BE2C (cell line): Measurements from ENCODE around the gene NYNRIN.
"Not testable (repeated sequence)": the region's sequence is repeated elsewhere in the genome, so short reads cannot be mapped to it uniquely, and the experiment has no call there.

ENCODE experiments used
- DNase-seq: peaks from one replicate; pipeline ENCODE4 v3.0.0-alpha.2; 2020
- H3K27me3 ChIP-seq: fragments of 250-450 bp; sonication (Bioruptor Pico); 2 replicates; pipeline ENCODE4 v1.5.1; 2020; ENCODE audit warnings: mild to moderate bottlenecking
- H3K36me3 ChIP-seq: fragments of 250-450 bp; sonication (Bioruptor Pico); 2 replicates; pipeline ENCODE4 v1.5.1; 2020; ENCODE audit warnings: mild to moderate bottlenecking
- H3K4me1 ChIP-seq: fragments of 250-450 bp; sonication (Bioruptor Pico); 2 replicates; pipeline ENCODE4 v1.5.1; 2020
- H3K4me3 ChIP-seq: 2 replicates; pipeline ENCODE4 v1.5.1; 2011; ENCODE audit warnings: low read depth, low read length
- H3K9me3 ChIP-seq: fragments of 250-450 bp; sonication (Bioruptor Pico); 2 replicates; pipeline ENCODE4 v1.5.1; 2020
- CTCF ChIP-seq: IDR thresholded peaks from 2 replicates; pipeline ENCODE4 v1.5.1; 2012; ENCODE audit warnings: mild to moderate bottlenecking, low read depth, low read length

The NYNRIN gene

GRCh38 chr14:24442240-24443052 lies 43.6 kb downstream of the NYNRIN start, which contains the start of gene SDR39U1:
Gene SDR39U1 (minus strand): TSS chr14:24442776. CDS start chr14:24442769, 7 bp downstream.
- no peak for TF ChIP-seq CTCF
- Histone ChIP-seq H3K36me3 (peaks cover 22% of the 10 kb centered on the region), H3K27me3 (no peaks in the 10 kb centered on the region), H3K4me3 (peak within 1 kb of the TSS; percentile 74), H3K4me1 (no peaks in the 10 kb centered on the region; the same call in none of the 2 replicates), H3K9me3 (no peaks in the 10 kb centered on the region)
- peak; percentile 97 for DNase-seq

- no peak for TF ChIP-seq CTCF
- Histone ChIP-seq H3K4me1 (no peaks in the 10 kb centered on the region; the same call in none of the 2 replicates), H3K27me3 (no peaks in the 10 kb centered on the region), H3K4me3 (peak overlapping the region; percentile 74), H3K36me3 (peaks cover 22% of the 10 kb centered on the region), H3K9me3 (no peaks in the 10 kb centered on the region)
- no peak for DNase-seq
Observed at GRCh38 chr14:24443053-24443665, 44.4 kb downstream of the NYNRIN start.

GRCh38 chr14:24450828-24451227 lies 52.0 kb downstream of the NYNRIN start:
- not testable (repeated sequence) for H3K36me3 ChIP-seq, H3K27me3 ChIP-seq, H3K9me3 ChIP-seq, H3K4me3 ChIP-seq, H3K4me1 ChIP-seq, DNase-seq

- Histone ChIP-seq H3K4me1 (no peaks in the 10 kb centered on the region), H3K4me3 (no peak overlapping the region), H3K36me3 (no peaks in the 10 kb centered on the region), H3K27me3 (no peaks in the 10 kb centered on the region; the same call in 1 of the 2 replicates), H3K9me3 (no peaks in the 10 kb centered on the region)
- TF ChIP-seq CTCF = no peak
- no peak for DNase-seq
Observed at GRCh38 chr14:24456980-24457379, 58.2 kb downstream of the NYNRIN start.

- no peaks in the 10 kb centered on the region for H3K9me3 ChIP-seq
- TF ChIP-seq CTCF = no peak
- H3K27me3 ChIP-seq = no peaks in the 10 kb centered on the region; the same call in 1 of the 2 replicates
- H3K36me3 ChIP-seq = no peaks in the 10 kb centered on the region
- no peaks in the 10 kb centered on the region for H3K4me1 ChIP-seq
- DNase-seq = no peak
- no peak overlapping the region for H3K4me3 ChIP-seq
Observed at GRCh38 chr14:24458736-24459135, 59.9 kb downstream of the NYNRIN start.

- no peak for DNase-seq
- no peaks in the 10 kb centered on the region for H3K36me3 ChIP-seq
- no peaks in the 10 kb centered on the region; the same call in 1 of the 2 replicates for H3K27me3 ChIP-seq
- no peak for TF ChIP-seq CTCF
- no peak overlapping the region for H3K4me3 ChIP-seq
- H3K9me3 ChIP-seq = no peaks in the 10 kb centered on the region
- H3K4me1 ChIP-seq = no peaks in the 10 kb centered on the region
Observed at GRCh38 chr14:24459331-24459730, 60.5 kb downstream of the NYNRIN start.
